PC-3 (cell line): ENCODE data around the gene KTN1. TPM values are rescaled to one million over a fixed set of nuclear protein-coding genes. Genes with fewer than 3 reads are reported as not detected.

ENCODE experiments used
- ATAC-seq: fragments of 200-7000 bp; cut with Tn5 transposase; 2 replicates; pipeline ENCODE4 v1.9.1; 2020; ENCODE audit warnings: mild to moderate bottlenecking, moderate library complexity
- BruUV-seq: library from RNA; stranded (reverse); fragments of 400-500 nt; replicated peaks from 2 replicates; lab custom pipeline; 2021; lab: Mats Ljungman, UMichigan
- CTCF ChIA-PET: fragments of 300-600 bp; sonication (Branson Sonifier 250); formaldehyde crosslinking; loops from one replicate; lab custom pipeline; 2022; ENCODE audit warnings: antibody characterized with exemption; lab: Charles Lee
- POLR2A ChIA-PET: fragments of 300-600 bp; sonication (Branson Sonifier 250); formaldehyde crosslinking; loops from one replicate; lab custom pipeline; 2022; ENCODE audit warnings: antibody characterized with exemption; ENCODE audit not compliant: unreplicated experiment; lab: Charles Lee
- DNase-seq: peaks from one replicate; pipeline ENCODE4 v3.0.0-alpha.2; 2015
- H2AFZ ChIP-seq: fragments of 300-600 bp; sonication (generic); 2 replicates; pipeline ENCODE4 v1.6.0; 2016; ENCODE audit warnings: antibody characterized with exemption, low read length
- H3F3A ChIP-seq: fragments of 300-600 bp; sonication (generic); one replicate; pipeline ENCODE4 v1.6.0; 2017; ENCODE audit warnings: antibody characterized with exemption, low read length, control low read depth, mild to moderate bottlenecking; ENCODE audit not compliant: unreplicated experiment
- H3K27ac ChIP-seq: fragments of 300-600 bp; sonication (generic); 2 replicates; pipeline ENCODE4 v1.5.1; 2016; ENCODE audit warnings: mild to moderate bottlenecking, low read length
- H3K27me3 ChIP-seq: fragments of 300-600 bp; sonication (generic); 2 replicates; pipeline ENCODE4 v1.6.1; 2016; ENCODE audit warnings: low read length, mixed read lengths
- H3K36me3 ChIP-seq: fragments of 300-600 bp; sonication (generic); 2 replicates; pipeline ENCODE4 v1.6.1; 2016; ENCODE audit warnings: low read depth, mixed run types, low read length, mixed read lengths
- H3K4me1 ChIP-seq: fragments of 300-600 bp; sonication (generic); 2 replicates; pipeline ENCODE4 v1.5.1; 2016; ENCODE audit warnings: low read length; ENCODE audit not compliant: insufficient read depth
- H3K4me2 ChIP-seq: fragments of 300-600 bp; sonication (generic); 2 replicates; pipeline ENCODE4 v1.6.0; 2016; ENCODE audit warnings: low read length
- H3K4me3 ChIP-seq: fragments of 300-600 bp; sonication (generic); 2 replicates; pipeline ENCODE4 v1.5.1; 2016; ENCODE audit warnings: mild to moderate bottlenecking, low read length, mixed read lengths
- H3K79me2 ChIP-seq: fragments of 300-600 bp; sonication (generic); 2 replicates; pipeline ENCODE4 v1.6.1; 2017; ENCODE audit warnings: low read length, mixed read lengths
- H3K9ac ChIP-seq: fragments of 300-600 bp; sonication (generic); 2 replicates; pipeline ENCODE4 v1.6.0; 2016; ENCODE audit warnings: mild to moderate bottlenecking, low read length
- H3K9me2 ChIP-seq: fragments of 300-600 bp; sonication (generic); replicated peaks from 2 replicates; pipeline ENCODE4 v1.6.1; 2016; ENCODE audit warnings: mixed run types, low read length, mixed read lengths
- H3K9me3 ChIP-seq: fragments of 300-600 bp; sonication (generic); 2 replicates; pipeline ENCODE4 v1.6.1; 2016; ENCODE audit warnings: low read length, mixed read lengths
- H4K20me1 ChIP-seq: fragments of 300-600 bp; sonication (generic); 2 replicates; pipeline ENCODE4 v1.6.1; 2016; ENCODE audit warnings: low read length, mixed read lengths
- CTCF ChIP-seq: fragments of 300-600 bp; sonication (generic); conservative IDR thresholded peaks from 2 replicates; pipeline ENCODE4 v1.5.1; 2017; ENCODE audit warnings: antibody characterized with exemption, low read depth, mild to moderate bottlenecking, low read length
- EZH2 ChIP-seq: fragments of 300-600 bp; sonication (generic); IDR thresholded peaks from one replicate; pipeline ENCODE4 v1.6.1; 2017; ENCODE audit warnings: antibody characterized with exemption, mild to moderate bottlenecking, low read length; ENCODE audit not compliant: unreplicated experiment
- EZH2phosphoT487 ChIP-seq: fragments of 300-600 bp; sonication (generic); IDR thresholded peaks from 2 replicates; pipeline ENCODE4 v1.6.1; 2018; ENCODE audit warnings: mild to moderate bottlenecking, antibody characterized with exemption, low read length, borderline replicate concordance
- intact Hi-C: fragments of 100-400 bp; cut with micrococcal nuclease; formaldehyde crosslinking; loops from 2 replicates; pipeline ENCODE4 v1.9.0; 2023
- total RNA-seq: library from RNA; depleted of rRNA; stranded (reverse); fragments of >200 nt; gene quantifications from 2 replicates; pipeline ENCODE4 v1.2.3, GENCODE V29; 2014

The KTN1 gene
- total RNA-seq, 1 experiment from 2014 or later, result 251 TPM

- CTCF ChIA-PET, result no interaction called here
- ATAC-seq (no peak), DNase-seq (no peak)
- TF ChIP-seq CTCF (no peak), EZH2phosphoT487 (no peak), EZH2 (no peak)
- Histone ChIP-seq H3K79me2 (no peaks in the 10 kb centered on the region), H3K27me3 (no peaks in the 10 kb centered on the region), H4K20me1 (no peaks in the 10 kb centered on the region), H3K4me2 (no peak overlapping the region), H3K9ac (no peak overlapping the region), H3K36me3 (no peaks in the 10 kb centered on the region), H3F3A (peaks cover 3% of the 10 kb centered on the region), H3K4me3 (no peak overlapping the region), H3K27ac (no peak overlapping the region), H3K9me3 (no peaks in the 10 kb centered on the region), H3K9me2 (no peaks in the 10 kb centered on the region), H2AFZ (no peak overlapping the region), H3K4me1 (peaks cover 13% of the 10 kb centered on the region)
- no TSS peak for BruUV-seq
- intact Hi-C loops, result no loop called here
- POLR2A ChIA-PET, result no interaction called here
These were observed 33.7 kb upstream of the KTN1 start for GRCh38 chr14:55546212-55546874.

GRCh38 chr14:55547650-55548315 is 32.2 kb upstream of the KTN1 start:
- no peaks in the 10 kb centered on the region for H3F3A ChIP-seq
- H3K9me3 ChIP-seq, result no peaks in the 10 kb centered on the region
- H4K20me1 ChIP-seq, result no peaks in the 10 kb centered on the region
- BruUV-seq, result no TSS peak
- H3K4me3 ChIP-seq, result no peak overlapping the region
- no peaks in the 10 kb centered on the region for H3K9me2 ChIP-seq
- ATAC-seq (no peak), DNase-seq (no peak)
- ChIA-PET CTCF (no interaction called here), POLR2A (no interaction called here)
- TF ChIP-seq CTCF (no peak), EZH2phosphoT487 (no peak), EZH2 (no peak)
- no peak overlapping the region for H3K4me2 ChIP-seq
- no peaks in the 10 kb centered on the region for H3K36me3 ChIP-seq
- no peak overlapping the region for H2AFZ ChIP-seq
- no peaks in the 10 kb centered on the region for H3K4me1 ChIP-seq
- no peak overlapping the region for H3K27ac ChIP-seq
- H3K79me2 ChIP-seq, result no peaks in the 10 kb centered on the region
- intact Hi-C loops, result no loop called here
- H3K27me3 ChIP-seq, result no peaks in the 10 kb centered on the region
- no peak overlapping the region for H3K9ac ChIP-seq

GRCh38 chr14:55553791-55554190 is 26.2 kb upstream of the KTN1 start:
- Histone ChIP-seq H3K79me2 (no peaks in the 10 kb centered on the region), H3K4me3 (no peak overlapping the region), H3K36me3 (no peaks in the 10 kb centered on the region), H3K27me3 (no peaks in the 10 kb centered on the region), H4K20me1 (no peaks in the 10 kb centered on the region), H3K4me1 (peaks cover 19% of the 10 kb centered on the region), H3F3A (no peaks in the 10 kb centered on the region), H3K9ac (no peak overlapping the region), H3K27ac (no peak overlapping the region), H2AFZ (no peak overlapping the region), H3K4me2 (0 out of 2 replicates have a peak overlapping the region, but pooled peaks have one; percentile 8), H3K9me2 (no peaks in the 10 kb centered on the region), H3K9me3 (no peaks in the 10 kb centered on the region)
- CTCF ChIA-PET, result no interaction called here
- TF ChIP-seq EZH2, result no peak
- TF ChIP-seq CTCF, result no peak
- TF ChIP-seq EZH2phosphoT487, result no peak
- no TSS peak for BruUV-seq
- POLR2A ChIA-PET, result no interaction called here
- intact Hi-C loops, result no loop called here
- peak; percentile 96 for ATAC-seq
- peak; percentile 85 for DNase-seq
